Measurements from ENCODE around the gene PPP6R3.

The PPP6R3 gene

DNA sequence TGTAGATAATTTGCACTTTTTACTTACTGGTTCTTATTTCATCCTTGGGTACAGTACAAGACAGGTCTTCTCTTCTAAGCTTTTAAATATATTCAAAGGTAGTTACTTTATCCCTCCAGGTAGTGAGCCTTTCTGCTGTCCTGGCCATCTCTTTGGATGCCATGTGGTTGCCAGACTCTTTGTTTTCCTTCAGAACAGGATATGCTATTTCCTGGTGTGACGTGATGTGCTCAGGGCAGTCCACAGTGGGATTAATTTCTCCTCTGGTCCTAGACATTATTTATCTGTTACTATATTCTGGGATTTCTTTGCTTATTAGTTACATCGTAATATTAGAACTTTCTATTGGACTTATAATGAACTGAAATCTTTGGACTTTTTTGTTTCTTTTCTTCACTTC lies 63.7 kb downstream of the PPP6R3 start:
- Histone ChIP-seq H3K27me3 (ENCODE audit: control insufficient read depth in 2 of 2, insufficient read depth in 2 of 2, low read length in 2 of 2) (no peaks in the 10 kb centered on the region), H3K4me1 (ENCODE audit: control insufficient read depth in 2 of 2, insufficient read depth in 2 of 2, low read length in 2 of 2) (peaks cover 24 to 29% of the 10 kb centered on the region in 2 donors), H3K9me3 (ENCODE audit: control insufficient read depth in 2 of 2, low read length in 2 of 2) (no peaks in the 10 kb centered on the region), H3K9ac (ENCODE audit: low read depth in 1 of 2, low read length in 2 of 2) (no peak overlapping the region), H3K4me3 (ENCODE audit: low read length in 2 of 2) (no peak overlapping the region), H3K27ac (ENCODE audit: low read depth in 2 of 2, low read length in 2 of 2) (peak overlapping the region; percentile 74 to 78), H3K36me3 (ENCODE audit: control insufficient read depth in 2 of 2, insufficient read depth in 2 of 2, low read length in 2 of 2) (peaks cover 39 to 65% of the 10 kb centered on the region in 2 donors)

DNA sequence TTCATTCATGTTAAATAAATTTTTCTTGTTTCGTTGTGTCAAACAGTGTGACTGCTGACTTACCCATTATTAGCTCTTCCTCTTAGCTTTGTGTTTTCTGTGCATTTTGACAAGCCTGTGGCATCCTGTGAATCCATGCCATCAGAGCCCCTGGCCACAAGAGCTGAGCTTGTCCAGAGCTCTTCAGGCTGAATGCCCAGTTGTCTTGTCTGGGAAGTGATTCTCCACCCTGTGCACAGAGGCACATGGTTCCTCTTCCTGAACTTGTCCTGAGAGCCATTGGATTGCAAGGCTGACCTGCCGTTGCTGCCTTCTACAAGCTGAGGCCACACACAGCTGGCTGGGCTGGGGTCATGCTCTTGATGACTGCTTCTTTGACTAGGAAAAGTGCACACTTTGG lies 64.1 kb downstream of the PPP6R3 start:
- peaks cover 36 to 60% of the 10 kb centered on the region in 2 donors for H3K36me3 ChIP-seq (ENCODE audit: control insufficient read depth in 2 of 2, insufficient read depth in 2 of 2, low read length in 2 of 2)
- peak overlapping the region; percentile 23 to 48 for H3K9ac ChIP-seq (ENCODE audit: low read depth in 1 of 2, low read length in 2 of 2)
- H3K4me3 ChIP-seq (ENCODE audit: low read length in 2 of 2), result peak overlapping the region in 1 of 2 donors; percentile 34
- H3K4me1 ChIP-seq (ENCODE audit: control insufficient read depth in 2 of 2, insufficient read depth in 2 of 2, low read length in 2 of 2), result peaks cover 24 to 29% of the 10 kb centered on the region in 2 donors
- H3K27me3 ChIP-seq (ENCODE audit: control insufficient read depth in 2 of 2, insufficient read depth in 2 of 2, low read length in 2 of 2), result no peaks in the 10 kb centered on the region
- H3K9me3 ChIP-seq (ENCODE audit: control insufficient read depth in 2 of 2, low read length in 2 of 2), result no peaks in the 10 kb centered on the region
- H3K27ac ChIP-seq (ENCODE audit: low read depth in 2 of 2, low read length in 2 of 2), result peak overlapping the region; percentile 74 to 78

DNA sequence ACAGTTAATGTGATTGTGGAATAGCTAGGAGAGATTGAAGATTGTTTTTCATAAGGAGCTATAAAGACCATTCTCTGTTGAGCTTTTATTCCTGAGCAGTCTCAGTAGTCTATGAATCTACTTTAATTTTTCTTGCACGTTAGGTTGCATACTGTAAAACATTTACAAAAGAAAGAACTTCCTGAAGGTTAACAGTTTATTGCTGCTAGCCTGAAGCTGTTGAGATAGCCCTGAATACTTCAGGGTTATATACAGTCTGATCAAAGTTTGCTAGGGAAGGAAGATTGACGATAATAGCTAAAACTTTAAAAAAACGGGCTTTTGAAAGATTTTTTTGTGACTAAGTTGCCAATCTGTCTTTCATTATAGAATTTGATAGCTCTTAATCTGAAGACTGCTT lies 64.8 kb downstream of the PPP6R3 start:
- H3K4me1 ChIP-seq (ENCODE audit: control insufficient read depth in 2 of 2, insufficient read depth in 2 of 2, low read length in 2 of 2), result peaks cover 24 to 29% of the 10 kb centered on the region in 2 donors
- H3K4me3 ChIP-seq (ENCODE audit: low read length in 2 of 2), result no peak overlapping the region
- H3K9ac ChIP-seq (ENCODE audit: low read depth in 1 of 2, low read length in 2 of 2), result peak overlapping the region in 1 of 2 donors; percentile 23
- no peaks in the 10 kb centered on the region for H3K9me3 ChIP-seq (ENCODE audit: control insufficient read depth in 2 of 2, low read length in 2 of 2)
- no peaks in the 10 kb centered on the region for H3K27me3 ChIP-seq (ENCODE audit: control insufficient read depth in 2 of 2, insufficient read depth in 2 of 2, low read length in 2 of 2)
- H3K27ac ChIP-seq (ENCODE audit: low read depth in 2 of 2, low read length in 2 of 2), result peak overlapping the region; percentile 74 to 78
- H3K36me3 ChIP-seq (ENCODE audit: control insufficient read depth in 2 of 2, insufficient read depth in 2 of 2, low read length in 2 of 2), result peaks cover 30 to 54% of the 10 kb centered on the region in 2 donors

DNA sequence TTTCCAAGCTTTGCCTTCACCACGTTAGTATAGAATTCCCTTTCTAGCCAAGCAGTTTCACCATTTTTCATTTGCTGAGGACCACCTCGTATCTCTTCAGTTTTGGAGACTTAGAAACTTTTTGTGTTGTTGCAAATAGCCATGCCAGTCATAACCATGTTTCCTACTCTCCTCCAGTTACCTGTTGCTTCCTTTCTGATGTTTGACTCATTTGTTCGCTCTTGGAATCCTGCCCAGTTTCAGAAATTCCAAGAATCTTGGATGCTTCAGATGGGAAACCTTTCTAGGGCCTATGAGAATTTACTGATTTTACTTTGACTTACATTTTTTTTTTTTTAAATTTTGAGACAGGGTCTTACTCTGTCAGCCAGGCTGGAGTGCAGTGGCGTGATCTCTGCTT lies 65.4 kb downstream of the PPP6R3 start:
- peak overlapping the region; percentile 74 to 78 for H3K27ac ChIP-seq (ENCODE audit: low read depth in 2 of 2, low read length in 2 of 2)
- H3K9me3 ChIP-seq (ENCODE audit: control insufficient read depth in 2 of 2, low read length in 2 of 2), result no peaks in the 10 kb centered on the region
- peaks cover 24 to 29% of the 10 kb centered on the region in 2 donors for H3K4me1 ChIP-seq (ENCODE audit: control insufficient read depth in 2 of 2, insufficient read depth in 2 of 2, low read length in 2 of 2)
- no peaks in the 10 kb centered on the region for H3K27me3 ChIP-seq (ENCODE audit: control insufficient read depth in 2 of 2, insufficient read depth in 2 of 2, low read length in 2 of 2)
- H3K36me3 ChIP-seq (ENCODE audit: control insufficient read depth in 2 of 2, insufficient read depth in 2 of 2, low read length in 2 of 2), result peaks cover 30 to 49% of the 10 kb centered on the region in 2 donors
- no peak overlapping the region for H3K9ac ChIP-seq (ENCODE audit: low read depth in 1 of 2, low read length in 2 of 2)
- H3K4me3 ChIP-seq (ENCODE audit: low read length in 2 of 2), result no peak overlapping the region

DNA sequence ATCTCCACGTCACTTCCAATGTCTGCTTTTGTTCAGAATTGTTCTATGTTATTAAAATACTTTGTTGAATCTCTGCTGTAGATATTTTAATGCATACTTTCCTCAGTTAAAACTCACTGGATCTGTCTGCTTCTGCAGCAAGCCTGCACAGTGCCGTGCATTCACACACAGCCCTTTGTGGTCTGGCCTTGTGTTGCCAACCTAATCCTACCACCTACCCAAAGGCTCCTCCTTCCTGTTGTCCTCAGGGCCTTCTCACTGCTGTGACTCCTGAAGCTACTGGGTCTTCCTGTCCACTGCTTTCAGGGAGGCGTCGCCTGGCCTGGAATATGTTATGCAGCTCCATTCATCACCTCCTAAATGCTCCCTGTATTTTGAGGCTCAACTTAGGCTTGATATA lies 67.0 kb downstream of the PPP6R3 start:
- Histone ChIP-seq H3K9me3 (ENCODE audit: control insufficient read depth in 2 of 2, low read length in 2 of 2) (no peaks in the 10 kb centered on the region), H3K27ac (ENCODE audit: low read depth in 2 of 2, low read length in 2 of 2) (no peak overlapping the region), H3K4me1 (ENCODE audit: control insufficient read depth in 2 of 2, insufficient read depth in 2 of 2, low read length in 2 of 2) (peaks cover 26 to 37% of the 10 kb centered on the region in 2 donors), H3K9ac (ENCODE audit: low read depth in 1 of 2, low read length in 2 of 2) (no peak overlapping the region), H3K36me3 (ENCODE audit: control insufficient read depth in 2 of 2, insufficient read depth in 2 of 2, low read length in 2 of 2) (peaks cover 29 to 37% of the 10 kb centered on the region in 2 donors), H3K27me3 (ENCODE audit: control insufficient read depth in 2 of 2, insufficient read depth in 2 of 2, low read length in 2 of 2) (no peaks in the 10 kb centered on the region), H3K4me3 (ENCODE audit: low read length in 2 of 2) (no peak overlapping the region)

DNA sequence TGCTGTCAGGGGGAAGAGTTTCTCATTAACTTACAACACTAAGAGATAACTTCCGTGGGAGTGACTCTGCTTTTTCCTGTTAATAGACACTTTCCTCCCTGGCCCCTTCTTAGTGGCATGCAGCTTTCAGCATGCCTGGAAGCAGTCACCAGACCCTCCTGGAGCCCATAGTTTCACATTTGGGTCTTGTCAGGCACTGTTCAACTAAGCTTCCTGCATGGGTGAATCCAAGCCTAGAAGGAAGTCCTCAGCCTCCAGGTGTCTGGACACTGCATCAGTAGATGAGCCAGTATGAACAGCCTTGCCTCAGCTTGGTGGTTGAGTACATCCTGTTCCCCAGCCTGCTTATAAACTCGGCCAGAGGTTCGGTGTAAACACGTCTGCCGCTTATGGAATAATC lies 68.1 kb downstream of the PPP6R3 start:
- Histone ChIP-seq H3K9me3 (ENCODE audit: control insufficient read depth in 2 of 2, low read length in 2 of 2) (no peaks in the 10 kb centered on the region), H3K27ac (ENCODE audit: low read depth in 2 of 2, low read length in 2 of 2) (peak overlapping the region in 1 of 2 donors; percentile 35), H3K27me3 (ENCODE audit: control insufficient read depth in 2 of 2, insufficient read depth in 2 of 2, low read length in 2 of 2) (no peaks in the 10 kb centered on the region), H3K36me3 (ENCODE audit: control insufficient read depth in 2 of 2, insufficient read depth in 2 of 2, low read length in 2 of 2) (peaks cover 24 to 31% of the 10 kb centered on the region in 2 donors), H3K9ac (ENCODE audit: low read depth in 1 of 2, low read length in 2 of 2) (no peak overlapping the region), H3K4me3 (ENCODE audit: low read length in 2 of 2) (no peak overlapping the region), H3K4me1 (ENCODE audit: control insufficient read depth in 2 of 2, insufficient read depth in 2 of 2, low read length in 2 of 2) (peaks cover 24 to 44% of the 10 kb centered on the region in 2 donors)

DNA sequence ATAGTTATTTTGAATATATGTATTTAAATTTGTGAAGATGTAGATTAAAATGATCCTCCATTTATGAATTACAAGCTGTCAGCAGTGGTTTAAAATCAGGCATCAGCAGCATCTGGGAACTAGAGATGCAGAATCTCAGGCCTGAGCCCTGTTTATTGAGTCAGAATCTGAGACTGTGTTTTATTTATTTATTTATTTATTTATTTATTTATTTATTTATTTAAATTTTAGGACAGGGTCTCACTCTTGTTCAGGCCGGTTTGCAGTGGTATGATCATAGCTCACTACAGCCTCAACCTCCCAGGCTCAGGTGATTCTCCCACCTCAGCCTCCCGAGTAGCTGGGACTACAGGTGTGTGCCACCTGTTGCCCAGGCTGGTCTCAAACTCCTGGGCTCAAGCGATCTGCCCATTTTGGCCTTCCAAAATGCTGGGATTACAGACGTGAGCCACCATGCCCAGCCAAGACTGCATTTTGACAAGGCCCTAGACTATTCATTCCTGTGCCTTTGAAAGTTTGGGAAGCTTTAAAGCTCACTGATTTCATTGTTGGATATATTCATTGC lies 70.7 kb downstream of the PPP6R3 start:
- Histone ChIP-seq H3K27ac (ENCODE audit: low read depth in 2 of 2, low read length in 2 of 2) (no peak overlapping the region), H3K27me3 (ENCODE audit: control insufficient read depth in 2 of 2, insufficient read depth in 2 of 2, low read length in 2 of 2) (no peaks in the 10 kb centered on the region), H3K4me3 (ENCODE audit: low read length in 2 of 2) (no peak overlapping the region), H3K9ac (ENCODE audit: low read depth in 1 of 2, low read length in 2 of 2) (no peak overlapping the region), H3K4me1 (ENCODE audit: control insufficient read depth in 2 of 2, insufficient read depth in 2 of 2, low read length in 2 of 2) (peaks cover 14 to 27% of the 10 kb centered on the region in 2 donors), H3K36me3 (ENCODE audit: control insufficient read depth in 2 of 2, insufficient read depth in 2 of 2, low read length in 2 of 2) (peaks cover 20 to 28% of the 10 kb centered on the region in 2 donors), H3K9me3 (ENCODE audit: control insufficient read depth in 2 of 2, low read length in 2 of 2) (no peaks in the 10 kb centered on the region)

DNA sequence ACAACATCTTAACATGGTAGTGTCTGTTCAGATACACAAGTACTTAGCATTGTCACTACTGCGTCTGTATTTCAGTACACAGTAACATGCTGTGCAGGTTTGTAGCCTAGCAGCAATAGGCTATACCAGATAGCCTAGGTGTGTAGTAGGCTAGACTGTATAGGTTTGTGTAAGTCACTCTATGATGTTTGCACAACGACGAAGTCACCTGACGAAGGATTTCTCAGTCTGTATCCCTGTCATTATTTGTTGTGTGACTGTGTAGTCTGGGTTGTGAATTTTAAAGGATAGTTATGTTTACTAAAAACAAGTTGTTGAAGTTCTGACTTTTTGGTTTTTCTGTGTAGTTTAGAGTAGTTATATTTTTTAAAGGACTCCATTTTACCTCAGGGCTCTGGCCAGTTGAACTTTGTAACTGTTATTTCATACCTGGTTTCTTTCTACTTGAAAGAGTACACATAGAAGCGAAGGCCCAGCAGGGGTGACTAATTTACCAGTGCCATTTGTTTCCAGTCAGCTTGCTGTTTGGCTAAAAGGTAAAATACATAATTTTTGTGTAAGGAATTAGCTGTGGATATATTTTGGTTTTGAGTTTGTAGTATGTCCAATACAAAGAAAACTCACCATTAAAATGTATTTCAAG lies 72.3 kb downstream of the PPP6R3 start:
- Histone ChIP-seq H3K27me3 (ENCODE audit: control insufficient read depth in 2 of 2, insufficient read depth in 2 of 2, low read length in 2 of 2) (no peaks in the 10 kb centered on the region), H3K9me3 (ENCODE audit: control insufficient read depth in 2 of 2, low read length in 2 of 2) (no peaks in the 10 kb centered on the region), H3K27ac (ENCODE audit: low read depth in 2 of 2, low read length in 2 of 2) (peak overlapping the region; percentile 46 to 59), H3K4me3 (ENCODE audit: low read length in 2 of 2) (no peak overlapping the region), H3K4me1 (ENCODE audit: control insufficient read depth in 2 of 2, insufficient read depth in 2 of 2, low read length in 2 of 2) (peaks cover 14 to 28% of the 10 kb centered on the region in 2 donors), H3K36me3 (ENCODE audit: control insufficient read depth in 2 of 2, insufficient read depth in 2 of 2, low read length in 2 of 2) (peaks cover 10 to 18% of the 10 kb centered on the region in 2 donors), H3K9ac (ENCODE audit: low read depth in 1 of 2, low read length in 2 of 2) (no peak overlapping the region)

DNA sequence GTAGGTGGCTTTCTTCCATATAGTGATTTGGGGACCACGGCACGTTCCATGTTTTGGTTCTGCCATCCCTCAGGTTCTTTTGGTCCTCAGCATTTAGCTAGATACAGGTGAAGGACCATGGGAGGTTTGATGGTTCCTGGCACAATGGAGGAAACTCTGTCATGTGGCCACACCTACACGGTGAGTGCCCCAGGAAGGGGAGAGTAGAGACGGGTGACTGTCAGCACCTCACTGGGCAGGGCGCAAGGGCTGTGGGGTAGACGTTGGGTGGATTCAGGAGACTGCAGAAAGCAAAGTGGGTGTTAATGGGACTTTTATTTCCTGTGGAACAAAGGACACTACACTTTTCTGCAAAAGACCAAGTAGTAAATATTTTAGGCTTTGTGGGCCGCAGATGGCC lies 73.4 kb downstream of the PPP6R3 start:
- Histone ChIP-seq H3K36me3 (ENCODE audit: control insufficient read depth in 2 of 2, insufficient read depth in 2 of 2, low read length in 2 of 2) (peaks cover 19 to 22% of the 10 kb centered on the region in 2 donors), H3K27me3 (ENCODE audit: control insufficient read depth in 2 of 2, insufficient read depth in 2 of 2, low read length in 2 of 2) (no peaks in the 10 kb centered on the region), H3K9me3 (ENCODE audit: control insufficient read depth in 2 of 2, low read length in 2 of 2) (no peaks in the 10 kb centered on the region), H3K4me3 (ENCODE audit: low read length in 2 of 2) (no peak overlapping the region), H3K27ac (ENCODE audit: low read depth in 2 of 2, low read length in 2 of 2) (no peak overlapping the region), H3K9ac (ENCODE audit: low read depth in 1 of 2, low read length in 2 of 2) (no peak overlapping the region), H3K4me1 (ENCODE audit: control insufficient read depth in 2 of 2, insufficient read depth in 2 of 2, low read length in 2 of 2) (peaks cover 8 to 23% of the 10 kb centered on the region in 2 donors)

DNA sequence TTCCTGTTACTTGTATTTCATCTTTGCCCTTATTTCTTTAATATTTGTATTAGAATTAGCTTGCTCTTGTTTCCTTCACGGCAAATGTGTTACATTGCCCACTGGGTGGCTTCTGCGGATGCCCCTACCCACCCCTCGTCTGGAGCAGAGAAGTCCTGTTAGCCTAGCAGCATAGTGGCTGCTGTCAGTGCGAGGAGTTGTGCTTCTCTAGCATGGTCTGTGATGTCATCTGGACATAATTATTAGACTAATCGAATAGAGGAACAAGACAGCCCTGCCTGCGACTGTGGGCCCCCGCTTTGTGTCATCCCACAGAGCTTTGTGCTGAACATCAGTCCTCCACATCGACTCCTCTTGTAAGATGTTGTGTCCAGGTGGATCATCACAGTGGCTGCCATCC lies 74.5 kb downstream of the PPP6R3 start:
- Histone ChIP-seq H3K9me3 (ENCODE audit: control insufficient read depth in 2 of 2, low read length in 2 of 2) (no peaks in the 10 kb centered on the region), H3K4me1 (ENCODE audit: control insufficient read depth in 2 of 2, insufficient read depth in 2 of 2, low read length in 2 of 2) (peaks cover 8 to 23% of the 10 kb centered on the region in 2 donors), H3K4me3 (ENCODE audit: low read length in 2 of 2) (no peak overlapping the region), H3K27me3 (ENCODE audit: control insufficient read depth in 2 of 2, insufficient read depth in 2 of 2, low read length in 2 of 2) (no peaks in the 10 kb centered on the region), H3K9ac (ENCODE audit: low read depth in 1 of 2, low read length in 2 of 2) (no peak overlapping the region), H3K36me3 (ENCODE audit: control insufficient read depth in 2 of 2, insufficient read depth in 2 of 2, low read length in 2 of 2) (peaks cover 27 to 31% of the 10 kb centered on the region in 2 donors), H3K27ac (ENCODE audit: low read depth in 2 of 2, low read length in 2 of 2) (no peak overlapping the region)
